SU-DHL-6 (cell line): ENCODE results near the gene PLAA.

Source experiments
- H2AFZ ChIP-seq: fragments of 200-600 bp; sonication (generic); 2 replicates; pipeline ENCODE4 v1.6.1; 2014; ENCODE audit warnings: low read depth, mild to moderate bottlenecking, moderate library complexity, mixed read lengths, antibody characterized with exemption, low read length; ENCODE audit not compliant: severe bottlenecking
- H3F3A ChIP-seq: fragments of 200-600 bp; shearing (Covaris generic); 2 replicates; pipeline ENCODE4 v1.6.0; 2016; ENCODE audit warnings: antibody characterized with exemption, mild to moderate bottlenecking; ENCODE audit not compliant: insufficient read depth
- H3K27ac ChIP-seq: fragments of 200-600 bp; sonication (generic); 2 replicates; pipeline ENCODE4 v1.5.1; 2016; ENCODE audit warnings: low read depth, mild to moderate bottlenecking, low read length, moderate library complexity, mixed read lengths
- H3K27me3 ChIP-seq: fragments of 200-600 bp; sonication (generic), shearing (Covaris generic); 2 replicates; pipeline ENCODE4 v1.6.0; 2014; ENCODE audit warnings: mild to moderate bottlenecking, low read length
- H3K36me3 ChIP-seq: fragments of 200-600 bp; sonication (generic); 2 replicates; pipeline ENCODE4 v1.6.1; 2014; ENCODE audit warnings: mild to moderate bottlenecking, low read length, mixed read lengths
- H3K4me2 ChIP-seq: fragments of 300-600, 200-600 bp; shearing (Covaris generic), sonication (generic); 2 replicates; pipeline ENCODE4 v1.6.0; 2014; ENCODE audit warnings: low read length, low read depth, mild to moderate bottlenecking; ENCODE audit not compliant: poor library complexity, severe bottlenecking
- H3K4me3 ChIP-seq: fragments of 200-600 bp; sonication (generic); 2 replicates; pipeline ENCODE4 v1.5.1; 2014; ENCODE audit warnings: antibody characterized with exemption, low read length, mild to moderate bottlenecking, mixed read lengths; ENCODE audit not compliant: insufficient read depth, poor library complexity, severe bottlenecking
- H3K79me2 ChIP-seq: fragments of 200-600 bp; sonication (generic); 2 replicates; pipeline ENCODE4 v1.6.1; 2014; ENCODE audit warnings: mild to moderate bottlenecking, low read length, moderate library complexity; ENCODE audit not compliant: insufficient read depth
- H3K9ac ChIP-seq: fragments of 200-600 bp; sonication (generic); 2 replicates; pipeline ENCODE4 v1.7.0; 2014; ENCODE audit warnings: mild to moderate bottlenecking, low read length
- H3K9me2 ChIP-seq: fragments of 200-600 bp; sonication (generic); replicated peaks from 2 replicates; pipeline ENCODE4 v1.6.1; 2014; ENCODE audit warnings: low read length; ENCODE audit not compliant: insufficient read depth
- H3K9me3 ChIP-seq: fragments of 200-600 bp; sonication (generic); 2 replicates; pipeline ENCODE4 v1.6.1; 2014; ENCODE audit warnings: low read length, mixed read lengths; ENCODE audit not compliant: insufficient read depth
- H4K20me1 ChIP-seq: fragments of 200-600 bp; sonication (generic); 2 replicates; pipeline ENCODE4 v1.6.1; 2014; ENCODE audit warnings: low read depth, mild to moderate bottlenecking, antibody characterized with exemption, low read length, moderate library complexity, mixed read lengths
- CTCF ChIP-seq: fragments of 200-600 bp; sonication (generic); IDR thresholded peaks from one replicate; pipeline ENCODE4 v1.5.1; 2017; ENCODE audit warnings: antibody characterized with exemption, mild to moderate bottlenecking, low read length, moderate library complexity; ENCODE audit not compliant: insufficient read depth, poor library complexity, severe bottlenecking
- EZH2phosphoT487 ChIP-seq: fragments of 200-600 bp; sonication (generic), shearing (Covaris generic); conservative IDR thresholded peaks from 2 replicates; pipeline ENCODE4 v1.6.1; 2018; ENCODE audit warnings: mild to moderate bottlenecking, antibody characterized with exemption, low read length, moderate library complexity, mixed read lengths

PLAA gene

GRCh38 chr9:26945591-26945990 lies 1.5 kb downstream of the PLAA start:
- Histone ChIP-seq H3K79me2 (peaks cover 64% of the 10 kb centered on the region), H3K9me2 (no peaks in the 10 kb centered on the region), H4K20me1 (peaks cover 11% of the 10 kb centered on the region), H3K4me3 (peak overlapping the region; percentile 99), H2AFZ (no peak overlapping the region), H3F3A (no peaks in the 10 kb centered on the region), H3K4me2 (peak overlapping the region; percentile 70), H3K27ac (no peak overlapping the region), H3K9me3 (no peaks in the 10 kb centered on the region), H3K9ac (peak overlapping the region; percentile 96), H3K27me3 (no peaks in the 10 kb centered on the region), H3K36me3 (no peaks in the 10 kb centered on the region)
- TF ChIP-seq CTCF (no peak), EZH2phosphoT487 (no peak)

- Histone ChIP-seq H4K20me1 (peaks cover 27% of the 10 kb centered on the region), H3K27me3 (no peaks in the 10 kb centered on the region), H3K79me2 (peaks cover 100% of the 10 kb centered on the region), H3K36me3 (no peaks in the 10 kb centered on the region), H3K4me3 (no peak overlapping the region), H2AFZ (no peak overlapping the region), H3F3A (no peaks in the 10 kb centered on the region), H3K9ac (no peak overlapping the region), H3K9me2 (no peaks in the 10 kb centered on the region), H3K27ac (no peak overlapping the region), H3K9me3 (no peaks in the 10 kb centered on the region), H3K4me2 (peak overlapping the region; percentile 5)
- TF ChIP-seq CTCF (no peak), EZH2phosphoT487 (no peak)
Measured at GRCh38 chr9:26940779-26941178, 6.3 kb downstream of the PLAA start.

- Histone ChIP-seq H4K20me1 (peaks cover 32% of the 10 kb centered on the region), H3K27ac (no peak overlapping the region), H3K36me3 (no peaks in the 10 kb centered on the region), H3K9ac (no peak overlapping the region), H3F3A (no peaks in the 10 kb centered on the region), H3K9me2 (no peaks in the 10 kb centered on the region), H3K4me3 (no peak overlapping the region), H3K79me2 (peaks cover 99% of the 10 kb centered on the region), H3K27me3 (no peaks in the 10 kb centered on the region), H2AFZ (no peak overlapping the region), H3K9me3 (no peaks in the 10 kb centered on the region), H3K4me2 (no peak overlapping the region)
- TF ChIP-seq EZH2phosphoT487, result no peak
- no peak for TF ChIP-seq CTCF
Measured at GRCh38 chr9:26939955-26940711, 6.9 kb downstream of the PLAA start.
